Activated T-cell treated with anti-CD3 and anti-CD28 coated beads for 48 hours (primary cell): ENCODE results near the gene PRKX.
"Not testable (repeated sequence)": the region's sequence is repeated elsewhere in the genome, so short reads cannot be mapped to it uniquely, and the experiment has no call there.

ENCODE experiments used
- DNase-seq: peaks from one replicate; pipeline ENCODE4 v3.0.0-alpha.2; 2020; ENCODE audit warnings: low read depth

Gene PRKX

GRCh38 chrX:3713225-3713936 is at the start of gene PRKX:
PRKX (minus strand) TSS chrX:3713649; CDS start chrX:3713253, 396 bp downstream.
- DNase-seq: peak; percentile 64

- no peak for DNase-seq
Measured at GRCh38 chrX:3763111-3763510, 49.7 kb upstream of the PRKX start.

- DNase-seq: no peak
Measured at GRCh38 chrX:3757510-3758025, 44.1 kb upstream of the PRKX start.

GRCh38 chrX:3748052-3748559 is 34.7 kb upstream of the PRKX start:
- no peak for DNase-seq

- peak; percentile 6 for DNase-seq
Measured at GRCh38 chrX:3743801-3744439, 30.5 kb upstream of the PRKX start.

- DNase-seq: not testable (repeated sequence)
Measured at GRCh38 chrX:3740946-3741345, 27.5 kb upstream of the PRKX start.

GRCh38 chrX:3738509-3738908 is 25.1 kb upstream of the PRKX start:
- DNase-seq: no peak

- not testable (repeated sequence) for DNase-seq
Measured at GRCh38 chrX:3736536-3736935, 23.1 kb upstream of the PRKX start.

GRCh38 chrX:3735891-3736290 is 22.4 kb upstream of the PRKX start:
- not testable (repeated sequence) for DNase-seq

GRCh38 chrX:3734456-3734855 is 21.0 kb upstream of the PRKX start:
- not testable (repeated sequence) for DNase-seq

GRCh38 chrX:3733043-3733430 is 19.6 kb upstream of the PRKX start:
- DNase-seq: no peak

GRCh38 chrX:3732326-3733042 is 19.0 kb upstream of the PRKX start:
- not testable (repeated sequence) for DNase-seq

GRCh38 chrX:3728454-3728853 is 15.0 kb upstream of the PRKX start:
- DNase-seq: no peak

- not testable (repeated sequence) for DNase-seq
Measured at GRCh38 chrX:3723460-3723859, 10.0 kb upstream of the PRKX start.

- DNase-seq: no peak
Measured at GRCh38 chrX:3717742-3718420, 4.4 kb upstream of the PRKX start.

GRCh38 chrX:3715921-3716320 is 2.5 kb upstream of the PRKX start:
- DNase-seq: no peak

- DNase-seq: not testable (repeated sequence)
Measured at GRCh38 chrX:3714706-3715479, 1.4 kb upstream of the PRKX start.

- no peak for DNase-seq
Measured at GRCh38 chrX:3713937-3714434, 537 bp upstream of the PRKX start.

- DNase-seq: peak; percentile 7
Measured at GRCh38 chrX:3712870-3713224, 602 bp downstream of the PRKX start.

- DNase-seq: no peak
Measured at GRCh38 chrX:3712051-3712869, 1.2 kb downstream of the PRKX start.
